Measurements from ENCODE around the gene NADK2. TPM values are rescaled to one million over a fixed set of nuclear protein-coding genes. Genes with fewer than 3 reads are reported as not detected.
A peak's percentile ranks its signal among the peaks of the same experiment; 100 is the strongest.

Gene NADK2
- total and polyA plus RNA-seq, 8 donors = 9.1 to 132 (median 27.0) TPM

GRCh38 chr5:36162810-36163486 lies 78.8 kb downstream of the NADK2 start:
- H3K4me1 ChIP-seq = peaks cover 4 to 20% (median 10%) of the 10 kb centered on the region in 4 donors
- 86 to 88% (median 88%) methylated on average over 9 of the region's 9 CpGs for WGBS, 5 donors
- H3K36me3 ChIP-seq = peaks cover 19 to 92% (median 78%) of the 10 kb centered on the region in 4 donors
- no peak for DNase-seq
- H3K4me3 ChIP-seq = no peak overlapping the region
- no peaks in the 10 kb centered on the region for H3K9me3 ChIP-seq
- TF ChIP-seq POLR2AphosphoS5 (IDR thresholded peaks at IDR 0.05) (no peak), EP300 (IDR thresholded peaks at IDR 0.05) (no peak), POLR2A (IDR thresholded peaks at IDR 0.05) (no peak)
- intact Hi-C loops (cut with DNase I; ENCODE audit: low total_unique reads) = no loop called here
- no peaks in the 10 kb centered on the region for H3K27me3 ChIP-seq
- no peak overlapping the region for H3K27ac ChIP-seq

- Histone ChIP-seq H3K9me3 (no peaks in the 10 kb centered on the region), H3K27me3 (no peaks in the 10 kb centered on the region), H3K27ac (peak overlapping the region in 3 of 5 donors; percentile 28 to 57 (median 41)), H3K4me3 (no peak overlapping the region), H3K4me1 (peaks cover 4 to 28% (median 16%) of the 10 kb centered on the region in 4 donors), H3K36me3 (peaks cover 9 to 92% (median 76%) of the 10 kb centered on the region in 4 donors)
- intact Hi-C loops (cut with DNase I; ENCODE audit: low total_unique reads) = no loop called here
- WGBS, 5 donors = 49 to 72% (median 58%) methylated on average over 4 of the region's 4 CpGs
- TF ChIP-seq POLR2AphosphoS5 (IDR thresholded peaks at IDR 0.05) (peak in 1 of 3 donors; percentile 35), POLR2A (IDR thresholded peaks at IDR 0.05) (no peak)
- DNase-seq = peak in 1 of 2 donors; percentile 68
These were observed 80.4 kb downstream of the NADK2 start for GRCh38 chr5:36161361-36161760.

- intact Hi-C loops (cut with DNase I; ENCODE audit: low total_unique reads) = no loop called here
- Histone ChIP-seq H3K27me3 (no peaks in the 10 kb centered on the region), H3K4me1 (peaks cover 4 to 35% (median 19%) of the 10 kb centered on the region in 4 donors), H3K27ac (peak overlapping the region in 1 of 5 donors; percentile 32), H3K4me3 (no peak overlapping the region), H3K9me3 (no peaks in the 10 kb centered on the region), H3K36me3 (peaks cover 9 to 90% (median 77%) of the 10 kb centered on the region in 4 donors)
- 58 to 83% (median 75%) methylated on average over 3 of the region's 3 CpGs for WGBS, 5 donors
- TF ChIP-seq POLR2A (IDR thresholded peaks at IDR 0.05) = no peak
- TF ChIP-seq POLR2AphosphoS5 (IDR thresholded peaks at IDR 0.05) = no peak
- TF ChIP-seq CTCF (IDR thresholded peaks at IDR 0.05) = no peak
- DNase-seq = no peak
These were observed 81.1 kb downstream of the NADK2 start for GRCh38 chr5:36160617-36161016.

GRCh38 chr5:36158144-36158543 lies 83.6 kb downstream of the NADK2 start:
- Histone ChIP-seq H3K4me1 (peaks cover 12 to 55% (median 31%) of the 10 kb centered on the region in 4 donors), H3K36me3 (peaks cover 5 to 79% (median 64%) of the 10 kb centered on the region in 4 donors)
- WGBS, 5 donors = 64 to 82% (median 72%) methylated on average over 2 of the region's 2 CpGs

GRCh38 chr5:36156619-36157018 lies 85.1 kb downstream of the NADK2 start:
- WGBS, 5 donors = 71 to 85% (median 81%) methylated on average over 1 of the region's 1 CpG
- Histone ChIP-seq H3K27ac (no peak overlapping the region), H3K27me3 (no peaks in the 10 kb centered on the region), H3K9me3 (no peaks in the 10 kb centered on the region), H3K36me3 (peaks cover 5 to 64% (median 50%) of the 10 kb centered on the region in 4 donors), H3K4me3 (no peak overlapping the region), H3K4me1 (peaks cover 17 to 58% (median 40%) of the 10 kb centered on the region in 4 donors)
- intact Hi-C loops (cut with DNase I; ENCODE audit: low total_unique reads) = no loop called here
- no peak for TF ChIP-seq POLR2A (IDR thresholded peaks at IDR 0.05)
- no peak for TF ChIP-seq CTCF (IDR thresholded peaks at IDR 0.05)
- no peak for TF ChIP-seq EP300 (IDR thresholded peaks at IDR 0.05)
- TF ChIP-seq POLR2AphosphoS5 (IDR thresholded peaks at IDR 0.05) = no peak
- no peak for DNase-seq

More at GRCh38 chr5:36158144-36158543, 83.6 kb downstream of the NADK2 start:
- Histone ChIP-seq H3K27ac (no peak overlapping the region), H3K27me3 (no peaks in the 10 kb centered on the region), H3K9me3 (no peaks in the 10 kb centered on the region), H3K4me3 (no peak overlapping the region)
- no peak for TF ChIP-seq POLR2AphosphoS5 (IDR thresholded peaks at IDR 0.05)
- no peak for TF ChIP-seq EP300 (IDR thresholded peaks at IDR 0.05)
- TF ChIP-seq POLR2A (IDR thresholded peaks at IDR 0.05) = no peak
- no peak for TF ChIP-seq CTCF (IDR thresholded peaks at IDR 0.05)
- DNase-seq = peak in 1 of 2 donors; percentile 53
- intact Hi-C loops (cut with DNase I; ENCODE audit: low total_unique reads) = no loop called here
